Stomach (tissue), 9 donors: Measurements from ENCODE around the gene NEO1. TPM values are rescaled to one million over a fixed set of nuclear protein-coding genes. Genes with fewer than 3 reads are reported as not detected.

Experiments used
- DNase-seq, 2 donors: peaks; one replicate each; pipeline versions ENCODE4 v3.0.0 to v3.0.0-alpha.2; 2013 to 2019
- H3K27ac ChIP-seq, 5 donors: fragments of 200-600 bp in 4 of 5; sonication (generic) in 4 of 5; one replicate each; pipeline ENCODE4 v1.5.1; 2013 to 2019; ENCODE audit warnings: mild to moderate bottlenecking in 1 of 5, moderate library complexity in 1 of 5
- H3K27me3 ChIP-seq, 3 donors: fragments of 200-600 bp; sonication (generic); one replicate each; pipeline ENCODE4 v1.5.1; 2017 to 2019; ENCODE audit warnings: mixed run types in 1 of 3
- H3K36me3 ChIP-seq, 4 donors: fragments of 200-600 bp; sonication (generic); 1 replicate in 3 of 4; 2 replicates in 1 of 4; pipeline ENCODE4 v1.5.1; 2016 to 2019
- H3K4me1 ChIP-seq, 4 donors: fragments of 200-600 bp; sonication (generic); one replicate each; pipeline ENCODE4 v1.5.1; 2016 to 2019
- H3K4me3 ChIP-seq, 4 donors: fragments of 200-600 bp; sonication (generic) in 3 of 4; one replicate each; pipeline ENCODE4 v1.5.1; 2016 to 2019; ENCODE audit warnings: mild to moderate bottlenecking in 1 of 4
- H3K9me3 ChIP-seq, 4 donors: fragments of 200-600 bp; sonication (generic); one replicate each; pipeline ENCODE4 v1.5.1; 2016 to 2019
- EP300 ChIP-seq: sonication (generic); formaldehyde crosslinking; IDR thresholded peaks from one replicate; pipeline ENCODE4 v1.6.1; 2017; ENCODE audit warnings: antibody characterized with exemption
- POLR2A ChIP-seq, 4 donors: fragments of 450-650 bp; IDR thresholded peaks; one replicate each; pipeline ENCODE4 v1.6.1; 2016; ENCODE audit warnings: antibody characterized with exemption in 4 of 4, control low read depth in 2 of 4, mild to moderate bottlenecking in 1 of 4, moderate library complexity in 1 of 4
- POLR2AphosphoS5 ChIP-seq, 3 donors: sonication (generic); formaldehyde crosslinking; IDR thresholded peaks; one replicate each; pipeline ENCODE4 v1.6.1; 2016; ENCODE audit warnings: antibody characterized with exemption in 3 of 3
- WGBS, 5 donors: extraction: QIAGEN DNeasy Blood & Tissue Kit in 3 of 5; methylation state at CpG; one replicate each; pipeline versions ENCODE4 v1.1.5 to v1.1.7; 2013 to 2018; 5-methylcytosine and 5-hydroxymethylcytosine counted together
- intact Hi-C: fragments of 100-400 bp; cut with DNase I; formaldehyde crosslinking; loops from one replicate; pipeline ENCODE4 v1.15.1; 2023; ENCODE audit warnings: low total_unique reads
- polyA plus RNA-seq, 3 donors: library from polyadenylated mRNA; stranded (reverse); fragments of 200-250 nt; gene quantifications; one replicate each; pipeline ENCODE4 v1.2.3, GENCODE V29; 2013
- total RNA-seq, 5 donors: library from RNA; depleted of rRNA; stranded (reverse); fragments of >200 nt; gene quantifications; one replicate each; pipeline versions ENCODE4 v1.1.0 to v1.2.3, GENCODE V29; 2014 to 2016
- TF ChIP-seq, protein P1 (sequence below), 7 experiments: fragments of 450-650 bp in 4 of 7; fragments of 200-600 bp in 3 of 7; sonication (generic) in 3 of 7; IDR thresholded peaks; one replicate each; pipeline ENCODE4 v1.5.1; 2016 to 2019; ENCODE audit warnings: antibody characterized with exemption in 7 of 7, control low read depth in 2 of 7, mild to moderate bottlenecking in 1 of 7
- donor health status: healthy with polysubstance abuse.
- donor health status: Bipolar disorder and iron deficiency.
- donor health status: healthy.

NEO1 gene
- total and polyA plus RNA-seq, 8 donors = 4.7 to 182 (median 17.3) TPM

DNA sequence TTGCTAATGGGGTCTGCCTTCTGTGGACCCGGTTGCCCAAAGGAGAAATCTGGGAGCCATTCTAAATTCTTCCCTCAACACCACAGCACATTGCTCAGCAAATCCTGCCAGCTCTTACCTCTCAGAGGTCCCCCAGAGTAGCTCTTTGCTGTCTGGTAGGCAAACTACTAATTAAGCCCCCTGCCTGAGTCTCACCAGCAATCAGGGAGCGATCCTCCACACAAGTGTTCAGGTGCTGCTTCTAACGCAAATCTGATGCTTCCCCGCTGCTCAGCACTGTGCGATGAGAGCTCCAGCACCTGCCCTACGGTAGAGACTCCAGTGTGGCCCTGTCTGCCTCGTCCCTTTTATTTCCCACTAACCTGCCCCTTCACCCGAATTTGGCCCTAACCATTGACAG is 256.0 kb downstream of the NEO1 start:
- peaks cover 0 to 41% (median 31%) of the 10 kb centered on the region in 4 donors for H3K36me3 ChIP-seq
- H3K9me3 ChIP-seq = no peaks in the 10 kb centered on the region
- no peak for DNase-seq
- H3K4me1 ChIP-seq = no peaks in the 10 kb centered on the region
- 90 to 95% (median 92%) methylated on average over 8 of the region's 8 CpGs for WGBS, 5 donors
- H3K27ac ChIP-seq = no peak overlapping the region
- H3K27me3 ChIP-seq = no peaks in the 10 kb centered on the region
- TF ChIP-seq POLR2AphosphoS5 (IDR thresholded peaks at IDR 0.05) (no peak), EP300 (no peak), POLR2A (IDR thresholded peaks at IDR 0.05) (no peak)
- TF ChIP-seq, protein P1, sequence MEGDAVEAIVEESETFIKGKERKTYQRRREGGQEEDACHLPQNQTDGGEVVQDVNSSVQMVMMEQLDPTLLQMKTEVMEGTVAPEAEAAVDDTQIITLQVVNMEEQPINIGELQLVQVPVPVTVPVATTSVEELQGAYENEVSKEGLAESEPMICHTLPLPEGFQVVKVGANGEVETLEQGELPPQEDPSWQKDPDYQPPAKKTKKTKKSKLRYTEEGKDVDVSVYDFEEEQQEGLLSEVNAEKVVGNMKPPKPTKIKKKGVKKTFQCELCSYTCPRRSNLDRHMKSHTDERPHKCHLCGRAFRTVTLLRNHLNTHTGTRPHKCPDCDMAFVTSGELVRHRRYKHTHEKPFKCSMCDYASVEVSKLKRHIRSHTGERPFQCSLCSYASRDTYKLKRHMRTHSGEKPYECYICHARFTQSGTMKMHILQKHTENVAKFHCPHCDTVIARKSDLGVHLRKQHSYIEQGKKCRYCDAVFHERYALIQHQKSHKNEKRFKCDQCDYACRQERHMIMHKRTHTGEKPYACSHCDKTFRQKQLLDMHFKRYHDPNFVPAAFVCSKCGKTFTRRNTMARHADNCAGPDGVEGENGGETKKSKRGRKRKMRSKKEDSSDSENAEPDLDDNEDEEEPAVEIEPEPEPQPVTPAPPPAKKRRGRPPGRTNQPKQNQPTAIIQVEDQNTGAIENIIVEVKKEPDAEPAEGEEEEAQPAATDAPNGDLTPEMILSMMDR (IDR thresholded peaks at IDR 0.05) = no peak
- no peak overlapping the region for H3K4me3 ChIP-seq
- intact Hi-C loops = no loop called here

DNA sequence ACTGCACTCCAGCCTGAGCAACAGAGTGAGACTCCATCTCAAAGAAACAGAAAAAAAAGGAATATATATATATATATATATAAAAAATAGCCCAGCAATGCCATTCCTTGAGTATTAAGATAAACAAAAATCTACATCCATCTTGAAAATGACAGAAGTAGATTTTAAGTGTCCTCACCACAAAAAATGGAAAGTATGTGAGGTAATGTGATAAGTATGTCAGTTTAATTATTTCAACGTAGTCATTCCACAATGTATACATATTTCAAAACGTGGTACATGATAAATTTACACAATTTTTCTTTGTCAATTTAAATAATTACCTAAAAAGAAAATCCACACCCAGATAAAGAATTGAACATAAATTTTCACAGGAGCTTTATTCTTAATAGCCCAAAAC is 261.6 kb downstream of the NEO1 start:
- Histone ChIP-seq H3K4me1 (no peaks in the 10 kb centered on the region), H3K27ac (no peak overlapping the region)
- 49 to 58% (median 56%) methylated on average over 2 of the region's 2 CpGs for WGBS, 5 donors

DNA sequence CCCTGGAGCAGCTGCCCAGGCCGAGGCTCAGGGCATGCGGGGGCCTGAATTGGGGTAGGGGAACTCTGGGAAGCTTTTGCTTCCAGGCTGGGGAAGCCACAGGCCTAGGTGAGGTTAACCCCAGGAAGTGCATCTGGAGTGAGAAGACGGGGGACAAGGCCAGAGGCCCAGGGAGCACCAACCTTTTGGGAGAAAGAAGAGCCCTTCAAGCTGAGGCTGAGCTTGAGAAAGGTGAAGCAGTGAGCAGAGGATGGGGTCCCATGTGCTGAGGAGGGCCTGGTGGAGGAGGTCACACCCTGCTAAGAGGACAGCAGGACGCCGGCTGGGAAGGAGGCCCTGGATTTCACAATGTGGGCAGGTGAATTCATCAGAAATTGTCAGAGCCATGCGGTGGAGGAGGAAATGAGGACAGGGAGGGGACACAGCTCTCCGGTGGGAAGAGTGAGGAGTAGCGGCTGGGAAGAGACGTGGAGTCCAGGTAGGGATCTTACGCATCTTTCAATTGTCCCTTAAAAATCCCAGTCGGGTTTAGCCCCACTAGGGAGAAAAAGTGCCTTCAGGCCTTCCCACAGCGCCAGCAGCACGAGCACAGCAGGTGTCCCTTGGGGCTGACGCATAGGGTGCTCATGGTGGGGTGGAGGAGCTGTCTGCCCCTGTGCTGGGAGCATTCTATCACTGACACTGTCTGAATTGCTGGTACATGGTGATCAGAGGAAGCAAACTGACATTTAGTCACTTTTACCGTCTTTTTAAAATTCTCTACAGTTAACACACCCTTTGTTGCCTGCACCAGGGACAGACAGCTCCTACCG is 265.6 kb downstream of the NEO1 start:
- peaks cover 0 to 45% (median 11%) of the 10 kb centered on the region in 3 donors for H3K27me3 ChIP-seq
- no peak overlapping the region for H3K4me3 ChIP-seq
- TF ChIP-seq EP300 (no peak), POLR2AphosphoS5 (IDR thresholded peaks at IDR 0.05) (no peak), POLR2A (IDR thresholded peaks at IDR 0.05) (no peak)
- TF ChIP-seq, protein P1 (IDR thresholded peaks at IDR 0.05) = no peak
- intact Hi-C loops = no loop called here
- 75 to 80% (median 78%) methylated on average over 16 of the region's 16 CpGs for WGBS, 5 donors
- H3K9me3 ChIP-seq = no peaks in the 10 kb centered on the region
- H3K4me1 ChIP-seq = no peaks in the 10 kb centered on the region
- DNase-seq = no peak
- H3K36me3 ChIP-seq = no peaks in the 10 kb centered on the region
- no peak overlapping the region for H3K27ac ChIP-seq

More for the DNA sequence above, 261.6 kb downstream of the NEO1 start:
- H3K4me3 ChIP-seq = no peak overlapping the region
- no peak for TF ChIP-seq POLR2AphosphoS5 (IDR thresholded peaks at IDR 0.05)
- TF ChIP-seq, protein P1 (IDR thresholded peaks at IDR 0.05) = no peak
- no peak for TF ChIP-seq EP300
- TF ChIP-seq POLR2A (IDR thresholded peaks at IDR 0.05) = no peak
- H3K27me3 ChIP-seq = peaks cover 0 to 14% (median 5%) of the 10 kb centered on the region in 3 donors
- intact Hi-C loops = no loop called here
- no peaks in the 10 kb centered on the region for H3K9me3 ChIP-seq
- H3K36me3 ChIP-seq = no peaks in the 10 kb centered on the region
- DNase-seq = no peak

DNA sequence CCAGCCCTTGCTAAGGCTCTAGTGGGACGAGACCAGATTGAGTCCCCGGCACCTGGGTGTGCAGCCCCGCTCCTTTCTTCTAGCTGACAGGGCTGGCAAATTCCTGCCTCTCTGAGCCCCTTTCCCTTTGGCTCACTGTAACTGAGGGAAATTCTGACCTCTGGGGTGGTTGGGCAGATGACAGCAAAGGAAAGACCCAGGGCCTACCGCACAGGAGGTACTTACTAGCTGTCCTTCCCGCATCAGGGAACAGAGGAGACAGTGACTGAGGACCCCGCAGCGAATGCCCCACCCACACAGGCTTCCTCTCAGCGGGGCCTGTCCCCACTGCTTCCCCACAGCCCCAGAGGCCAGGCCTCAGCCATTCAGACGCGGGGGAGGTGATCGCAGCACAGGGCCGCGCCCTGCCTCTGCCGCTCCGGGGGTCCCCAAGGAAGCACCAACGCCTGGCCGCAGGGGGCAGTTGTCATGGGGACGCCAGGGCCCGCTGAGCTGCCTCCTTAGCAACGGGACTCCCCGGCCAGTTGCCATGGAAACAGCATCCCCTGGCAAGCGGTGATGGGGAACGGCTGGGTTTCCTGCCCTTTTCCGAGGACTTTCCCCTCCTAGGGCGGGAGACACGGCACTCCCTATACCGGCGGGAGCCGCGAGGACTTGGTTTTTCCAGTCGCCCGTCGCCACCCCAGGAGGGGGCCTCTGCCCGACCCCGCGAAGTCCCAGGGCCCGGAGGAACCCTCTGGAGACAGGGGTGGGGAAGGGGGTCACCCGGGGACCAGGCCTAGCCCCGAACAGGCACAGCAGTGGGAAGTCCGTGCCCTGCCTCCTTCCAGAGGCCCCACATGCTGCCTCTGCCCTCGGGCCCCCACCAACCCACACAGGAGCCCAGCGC is 266.4 kb downstream of the NEO1 start:
- intact Hi-C loops = no loop called here
- H3K4me3 ChIP-seq = no peak overlapping the region
- H3K27me3 ChIP-seq = peaks cover 0 to 54% (median 11%) of the 10 kb centered on the region in 3 donors
- H3K4me1 ChIP-seq = no peaks in the 10 kb centered on the region
- H3K36me3 ChIP-seq = no peaks in the 10 kb centered on the region
- no peaks in the 10 kb centered on the region for H3K9me3 ChIP-seq
- 15 to 31% (median 17%) methylated on average over 19 to 42 of the region's 42 CpGs for WGBS, 5 donors
- H3K27ac ChIP-seq = no peak overlapping the region
- peak in 1 of 2 donors; percentile 53 for DNase-seq
- TF ChIP-seq, protein P1 (IDR thresholded peaks at IDR 0.05) = no peak
- TF ChIP-seq POLR2AphosphoS5 (IDR thresholded peaks at IDR 0.05) (no peak), POLR2A (IDR thresholded peaks at IDR 0.05) (no peak), EP300 (no peak)
